Left renal pelvis (tissue), 4 donors: Measurements from ENCODE around the gene NACC1. TPM values are rescaled to one million over a fixed set of nuclear protein-coding genes. Genes with fewer than 3 reads are reported as not detected.

Experiments used
- DNase-seq, 4 donors: peaks; one replicate each; pipeline ENCODE4 v3.0.0-alpha.2; 2013; ENCODE audit warnings: low read depth in 4 of 4, low spot score in 3 of 4
- polyA plus RNA-seq, 4 donors: library from polyadenylated mRNA; unstranded; fragments of 120-200 nt; gene quantifications; one replicate each; pipeline ENCODE4 v1.2.1, GENCODE V29; 2013; ENCODE audit not compliant: insufficient read length in 4 of 4

The NACC1 gene
- polyA plus RNA-seq, 4 donors: 12.7 to 33.2 (median 22.0) TPM

DNA sequence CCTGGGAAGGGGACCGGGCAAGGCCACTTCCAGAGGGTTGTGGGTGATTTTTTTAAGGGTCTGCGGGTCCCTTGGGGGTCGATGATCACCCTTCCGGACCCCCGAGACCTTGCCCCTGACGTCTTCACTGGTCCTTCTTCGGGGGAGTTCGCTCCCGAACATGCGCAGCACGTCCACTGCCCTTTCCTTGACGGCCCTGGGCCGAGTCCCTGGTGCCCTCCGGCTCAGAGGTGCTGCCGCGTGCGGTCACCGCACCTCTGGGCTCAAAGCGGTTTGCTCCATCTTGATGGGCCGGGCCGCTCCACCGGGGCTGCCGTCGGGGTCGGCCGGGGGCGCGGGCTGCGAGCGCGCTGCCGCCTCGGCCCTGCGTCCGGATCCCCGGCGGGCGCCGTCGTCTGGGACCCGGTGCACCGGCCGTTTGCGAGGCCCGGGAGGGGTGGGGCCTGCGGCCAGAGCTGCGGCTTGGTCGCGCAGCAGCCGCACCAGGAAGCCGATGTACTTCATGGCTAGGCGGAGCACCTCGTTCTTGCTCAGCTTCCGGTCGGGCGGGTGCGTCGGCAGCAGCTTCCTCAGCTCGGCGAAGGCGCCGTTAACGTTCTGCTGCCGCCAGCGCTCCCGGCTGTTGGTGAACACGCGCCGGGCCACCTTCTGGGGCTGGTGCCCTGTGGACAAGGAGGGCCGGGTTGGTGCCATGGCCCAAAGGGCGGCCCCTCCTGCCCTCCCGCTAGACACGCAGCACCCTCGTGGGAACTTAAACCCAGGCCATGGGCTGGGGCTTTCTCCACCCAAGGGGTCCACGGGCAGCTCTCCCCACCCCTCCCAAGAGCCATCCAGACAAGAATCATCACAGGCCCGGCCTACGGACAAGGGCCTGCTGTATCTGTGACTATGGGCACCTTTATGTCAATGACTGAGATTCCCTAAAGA is 18.7 kb upstream of the NACC1 start:
- no peak for DNase-seq

DNA sequence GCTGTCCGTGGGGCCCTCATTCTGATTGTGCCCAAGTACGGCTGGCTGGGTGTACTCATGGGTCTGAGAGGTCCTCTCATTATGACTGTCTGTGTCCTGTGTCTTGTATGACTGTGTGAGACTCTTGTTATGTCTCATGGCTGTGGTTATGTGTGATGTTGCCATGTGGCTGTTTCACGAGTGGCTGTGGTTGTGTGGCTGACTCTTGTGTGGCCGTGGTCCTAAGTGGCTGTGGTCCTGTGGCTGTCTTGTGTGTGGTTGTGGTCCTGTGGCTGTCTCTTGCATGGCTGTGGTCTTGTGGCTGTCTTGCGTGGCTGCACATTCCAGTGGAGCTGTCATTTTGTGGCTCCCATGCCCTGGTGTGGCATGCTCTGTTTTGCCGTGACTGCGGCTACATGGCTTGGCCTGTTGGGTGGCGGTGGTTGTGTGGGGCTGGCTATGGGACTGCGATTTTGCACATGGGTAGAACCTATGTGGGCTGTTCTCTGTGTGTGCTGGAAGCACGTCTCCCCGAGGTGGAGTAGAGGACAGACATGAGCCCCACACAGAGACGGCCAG is 18.0 kb upstream of the NACC1 start:
- no peak for DNase-seq

DNA sequence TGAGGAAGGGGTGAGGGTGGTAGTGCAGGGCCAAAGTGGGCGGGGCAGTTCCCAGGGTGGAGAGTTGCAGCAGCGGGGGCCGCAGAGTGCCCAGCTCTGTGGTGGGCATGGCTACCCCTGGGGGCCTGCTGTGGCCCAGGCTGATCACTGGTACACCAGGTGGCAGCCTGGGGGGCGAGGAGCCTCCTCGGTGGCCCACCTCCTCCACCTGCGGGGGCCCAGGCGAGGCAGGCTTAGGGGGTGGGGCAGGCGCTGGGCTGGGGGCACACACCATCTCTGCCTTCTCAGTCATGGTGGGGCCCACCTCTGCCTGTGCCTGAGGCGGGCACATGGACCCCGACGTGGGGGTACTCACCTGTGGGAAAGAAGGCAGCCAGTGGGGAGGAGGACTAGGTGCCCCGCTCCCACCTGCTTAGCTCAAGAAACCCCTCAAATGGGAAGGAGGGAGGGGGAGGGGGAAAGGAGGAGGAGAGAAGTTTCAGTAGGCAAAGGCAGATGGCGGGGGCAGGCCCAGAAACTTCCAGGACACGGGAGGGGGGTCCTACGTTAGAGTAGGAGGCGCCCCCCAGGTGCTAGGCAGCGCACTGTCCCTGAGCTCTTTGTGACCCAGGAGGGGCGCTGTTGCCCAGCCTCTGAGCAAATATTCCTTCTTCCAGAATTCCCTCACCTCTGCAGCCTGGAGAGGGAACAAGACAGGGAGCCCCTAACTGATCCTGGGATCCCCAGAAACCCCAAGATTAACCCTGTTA is 17.0 kb upstream of the NACC1 start:
- no peak for DNase-seq

DNA sequence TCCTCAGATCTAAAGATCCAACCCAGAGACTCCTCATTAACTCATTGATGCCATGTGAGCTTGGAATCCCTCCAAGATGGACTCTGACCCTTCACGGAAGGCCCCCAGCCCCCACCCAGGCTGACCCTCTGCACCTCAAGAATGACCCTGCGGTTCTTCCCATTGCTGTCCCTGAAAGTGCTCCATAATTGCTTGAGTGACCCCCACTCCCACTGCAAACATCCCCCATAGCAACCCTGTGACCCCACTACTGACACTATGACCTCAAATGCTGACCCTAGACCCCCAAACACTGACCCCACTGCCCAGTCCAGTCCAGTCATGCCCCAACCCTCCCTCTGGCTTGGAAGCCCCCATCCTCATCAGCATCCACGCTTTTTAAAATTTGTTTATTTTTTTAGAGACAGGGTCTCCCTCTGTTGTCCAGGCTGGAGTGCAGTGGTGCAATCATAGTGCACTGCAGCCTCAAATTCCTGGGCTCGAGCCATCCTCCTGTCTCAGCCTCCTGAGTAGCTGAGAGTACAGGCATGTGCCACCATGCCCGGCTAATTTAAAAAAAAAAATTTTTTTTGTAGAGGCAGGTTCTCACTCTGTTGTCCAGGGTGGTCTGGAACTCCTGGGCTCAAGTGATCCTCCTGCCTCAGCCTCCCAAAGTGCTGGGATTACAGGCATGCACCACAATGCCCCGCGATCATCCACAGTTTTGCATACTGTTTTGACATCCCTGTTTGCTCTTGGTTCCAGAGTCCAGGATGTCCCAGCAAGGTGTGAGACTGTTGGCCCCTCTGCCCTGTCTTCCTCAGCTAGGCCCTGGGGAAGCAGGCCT is 16.3 kb upstream of the NACC1 start:
- DNase-seq: no peak

DNA sequence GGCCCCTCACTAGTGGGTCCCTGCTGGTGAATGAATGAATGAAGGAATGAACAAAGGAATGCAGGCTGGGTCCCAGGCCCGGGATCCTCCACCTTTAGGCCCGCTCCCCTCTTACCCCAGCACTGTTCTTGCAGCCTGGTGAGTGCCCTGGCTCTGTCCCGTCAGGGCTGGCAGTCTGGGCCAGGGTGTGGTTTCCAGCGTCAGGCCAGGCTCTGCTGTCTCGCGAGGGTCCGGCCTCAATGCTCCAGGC is 15.7 kb upstream of the NACC1 start:
- DNase-seq: no peak

DNA sequence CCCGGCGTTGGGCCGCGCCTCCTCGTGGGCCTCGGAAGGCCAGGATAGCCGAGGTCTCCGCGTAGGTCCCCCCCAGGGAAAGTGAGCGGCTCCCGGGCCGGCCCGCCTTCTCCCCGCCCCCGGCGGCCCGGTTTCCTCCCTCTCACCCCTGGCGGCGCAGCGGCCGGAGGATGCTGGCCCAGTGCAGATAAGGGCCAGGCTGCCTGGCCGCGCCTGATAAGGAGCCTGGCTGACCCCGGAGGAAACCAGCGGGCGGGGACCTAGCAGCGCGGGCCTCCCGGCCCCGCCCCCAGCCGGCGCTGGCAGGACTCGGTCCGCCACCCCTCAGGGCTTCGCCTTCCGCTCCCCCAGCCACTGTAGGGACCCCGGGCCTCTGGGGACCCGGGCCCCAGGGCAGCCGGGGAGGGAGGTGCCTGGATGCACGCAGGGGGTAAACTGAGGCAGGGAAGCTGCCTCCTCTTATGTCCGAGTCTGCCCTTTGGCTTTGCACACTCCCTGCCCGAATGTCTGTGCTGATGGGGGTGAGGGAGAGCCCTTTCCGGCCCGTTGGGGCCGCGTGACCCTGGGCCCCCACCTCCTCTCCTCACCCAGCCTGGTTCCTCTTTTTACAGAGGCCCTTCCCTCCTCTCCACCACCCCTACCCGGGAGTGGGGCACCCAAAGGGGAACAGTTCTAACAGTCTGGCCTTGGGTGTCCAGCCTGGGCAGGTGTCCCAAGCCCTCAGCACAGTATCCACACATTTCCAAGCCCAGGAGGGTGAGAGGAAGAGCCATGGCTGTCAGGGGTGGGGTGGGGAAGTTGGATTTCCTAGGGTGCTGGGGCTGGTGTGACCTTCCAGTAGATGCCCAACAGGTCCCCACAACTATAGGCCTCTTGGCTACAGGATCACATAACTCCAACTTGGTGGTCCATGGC is 15.1 kb upstream of the NACC1 start, which contains the start of gene LYL1:
Gene LYL1, minus strand, starts transcription at position 193 of the 915 bp plus-strand sequence. CDS start 1,687 bp downstream, outside the sequence.
- no peak for DNase-seq

DNA sequence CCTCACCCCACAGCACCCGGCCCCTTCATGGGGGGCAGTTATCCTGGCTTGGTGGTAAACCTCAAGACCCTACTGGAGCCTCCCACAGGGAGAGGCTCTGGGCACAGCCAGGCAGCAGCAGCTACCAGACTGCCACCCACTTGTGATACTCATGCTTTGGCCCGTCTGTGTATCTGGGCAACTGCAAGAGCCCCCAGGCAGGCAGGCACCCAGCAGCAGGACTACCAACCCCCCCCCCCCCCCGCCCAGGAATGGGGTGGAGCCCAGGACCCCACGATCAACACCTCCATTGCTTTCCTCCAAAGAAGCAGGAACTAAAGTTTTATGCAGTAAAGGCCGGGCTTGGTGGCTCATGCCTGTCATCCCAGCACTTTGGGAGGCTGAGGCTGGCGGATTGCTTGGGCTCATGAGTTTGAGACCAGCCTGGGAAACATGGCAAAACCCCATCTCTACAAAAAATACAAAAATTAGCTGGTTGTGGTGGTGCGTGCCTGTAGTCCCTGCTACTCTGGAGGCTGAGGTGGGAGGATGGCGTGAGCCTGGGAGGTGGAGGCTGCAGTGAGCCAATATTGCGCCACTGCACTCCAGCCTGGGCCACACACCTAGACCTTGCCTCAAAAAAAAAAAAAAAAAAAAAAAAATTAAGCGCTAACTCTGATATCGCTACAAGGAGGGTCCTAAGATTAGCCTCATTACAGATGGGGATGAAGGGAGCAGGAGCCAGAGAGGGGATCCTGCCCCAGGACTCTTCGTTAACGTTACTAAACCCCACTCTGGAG is 14.3 kb upstream of the NACC1 start:
- no peak for DNase-seq

DNA sequence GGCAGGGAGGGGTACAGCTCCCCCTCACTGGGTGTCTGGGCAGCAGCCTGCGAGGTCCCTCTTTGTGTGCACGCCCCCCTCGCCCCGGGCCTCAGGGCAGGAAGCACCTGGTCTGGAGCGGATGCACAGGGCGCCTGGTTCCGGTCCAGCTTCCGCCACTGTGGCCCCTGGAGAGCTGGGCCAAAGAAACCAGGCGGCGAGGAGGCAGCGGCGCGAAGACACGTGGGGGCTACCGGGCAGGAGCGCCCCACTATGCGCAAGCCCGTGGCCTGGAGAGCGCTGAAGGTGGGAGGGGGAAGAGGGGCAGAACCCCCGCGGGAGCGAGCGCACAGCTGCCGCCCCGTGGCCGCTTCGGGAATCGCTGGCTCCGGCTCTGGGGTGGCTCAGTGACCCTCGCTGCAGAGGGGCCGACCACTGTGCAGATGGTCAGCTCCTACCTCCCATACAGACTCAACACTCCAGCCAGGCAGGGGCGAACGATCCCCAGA is 13.7 kb upstream of the NACC1 start:
- no peak for DNase-seq

DNA sequence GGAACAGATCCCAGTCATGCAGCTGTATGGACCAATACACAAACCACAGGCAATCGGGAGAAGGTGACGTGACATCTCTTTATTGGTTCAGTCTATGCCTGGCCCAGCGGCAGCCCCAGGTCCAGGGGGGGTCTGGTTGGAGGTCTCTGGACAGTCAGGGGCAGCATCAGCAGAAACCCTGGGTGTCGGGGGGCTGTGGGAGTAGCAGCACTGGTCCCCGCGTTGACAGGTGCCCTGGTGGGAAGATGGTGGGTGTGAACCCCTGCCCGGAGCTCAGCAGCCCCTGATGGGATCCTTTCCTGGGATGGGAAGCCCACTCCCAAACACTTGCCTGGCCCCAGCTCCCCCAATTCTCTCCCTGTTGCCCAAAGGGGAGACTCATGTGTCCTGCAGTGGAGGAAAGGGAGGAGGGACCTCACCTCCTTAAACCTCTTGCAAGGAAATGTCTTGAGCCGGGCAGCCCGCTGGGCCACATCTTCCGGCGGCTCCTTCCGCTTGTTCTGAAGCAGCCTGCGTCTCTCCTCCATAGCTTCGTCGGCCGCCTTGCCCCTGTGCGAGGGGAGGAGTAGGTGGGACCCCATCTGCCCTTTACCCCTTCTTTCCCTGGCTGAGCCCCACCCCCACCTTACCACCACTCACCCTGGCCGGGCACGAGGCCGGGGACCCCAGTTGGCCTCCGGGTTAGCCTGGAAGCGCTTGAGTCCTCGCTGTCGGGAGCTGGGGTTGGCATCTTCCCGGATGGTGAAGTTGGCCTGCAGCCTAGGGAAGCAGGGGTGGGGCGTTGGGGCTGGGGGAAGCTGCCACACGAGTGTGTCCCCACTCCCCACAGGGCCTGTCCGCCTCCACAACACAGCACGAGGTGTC is 13.0 kb upstream of the NACC1 start:
- no peak for DNase-seq

DNA sequence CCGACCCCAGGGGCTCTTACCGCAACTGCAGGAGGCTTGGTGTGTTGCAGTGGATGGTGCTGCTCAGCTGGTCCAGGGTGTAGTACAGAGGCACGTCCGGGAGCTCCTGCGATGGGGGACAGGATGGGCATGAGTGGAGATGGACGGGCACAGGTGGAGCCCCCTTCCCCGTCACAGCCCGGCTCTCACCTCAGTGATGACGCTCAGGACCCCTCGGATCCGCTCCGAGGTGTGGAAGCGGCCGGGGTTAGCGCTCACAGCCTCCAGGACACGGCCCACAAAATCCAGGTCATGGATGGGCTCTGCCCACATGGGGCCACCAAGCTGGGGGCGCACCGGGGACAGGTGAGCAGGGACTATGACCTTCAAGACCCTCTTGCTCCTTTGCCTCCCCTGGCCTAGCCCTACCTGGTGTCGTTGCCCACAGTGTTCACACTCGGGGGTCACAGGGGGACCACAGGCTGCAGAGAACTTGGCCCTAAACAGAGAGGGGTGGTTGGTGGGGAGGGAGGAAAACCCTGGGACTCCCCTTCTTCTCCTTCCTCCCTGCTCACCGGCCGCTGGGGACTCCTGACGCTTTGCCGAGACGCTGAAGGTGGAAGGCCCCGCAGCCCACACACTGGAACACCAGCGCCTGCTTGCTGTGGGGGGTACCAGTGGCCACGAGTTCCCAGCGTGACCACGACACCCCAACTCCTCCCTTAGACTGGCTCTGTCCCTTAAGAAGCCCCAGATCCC is 8.5 kb upstream of the NACC1 start:
- no peak for DNase-seq

DNA sequence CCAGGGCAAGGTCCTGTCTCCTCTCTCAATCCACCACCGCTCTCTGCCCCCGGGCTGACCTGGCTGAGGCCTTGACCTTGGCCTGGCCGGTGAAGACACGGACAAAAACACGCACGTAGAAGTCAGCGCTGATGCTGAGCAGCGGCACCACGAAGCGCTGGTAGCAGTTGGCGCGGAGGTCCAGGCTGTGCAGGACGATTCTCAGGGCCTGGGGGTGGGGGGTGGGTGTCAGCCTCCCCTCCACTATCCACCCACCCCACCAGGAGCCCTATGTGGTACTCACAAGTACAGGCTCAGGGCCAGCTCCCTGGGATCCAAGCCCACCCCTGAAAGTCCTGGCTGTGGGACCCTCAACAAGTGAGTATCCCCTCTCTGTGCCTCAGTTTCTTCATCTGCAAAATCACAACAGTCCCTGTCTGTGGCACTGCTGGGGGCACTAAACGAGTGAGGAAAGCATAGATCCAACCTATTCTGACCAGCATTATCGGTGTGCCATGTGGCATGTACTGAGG is 7.9 kb upstream of the NACC1 start:
- DNase-seq: no peak

DNA sequence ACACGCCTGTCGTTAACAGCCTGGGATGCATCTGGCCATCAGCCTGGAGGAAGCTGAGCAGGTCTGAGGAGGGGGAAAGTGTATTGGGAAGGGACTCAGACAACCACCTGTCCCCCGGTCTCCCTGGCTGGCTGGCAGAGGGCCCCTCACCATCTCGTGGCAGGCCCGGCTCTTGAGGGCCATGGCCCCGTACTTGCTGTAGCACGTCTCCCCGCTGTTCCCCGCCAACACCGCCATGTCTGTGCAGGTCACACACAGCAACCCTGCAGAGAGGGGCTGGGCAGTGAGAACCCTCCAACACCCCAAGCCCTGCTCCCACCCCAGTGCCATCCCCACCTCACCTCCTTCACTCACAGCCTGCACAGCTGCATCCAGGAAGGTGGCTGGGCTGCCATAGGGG is 5.5 kb upstream of the NACC1 start:
- no peak for DNase-seq

DNA sequence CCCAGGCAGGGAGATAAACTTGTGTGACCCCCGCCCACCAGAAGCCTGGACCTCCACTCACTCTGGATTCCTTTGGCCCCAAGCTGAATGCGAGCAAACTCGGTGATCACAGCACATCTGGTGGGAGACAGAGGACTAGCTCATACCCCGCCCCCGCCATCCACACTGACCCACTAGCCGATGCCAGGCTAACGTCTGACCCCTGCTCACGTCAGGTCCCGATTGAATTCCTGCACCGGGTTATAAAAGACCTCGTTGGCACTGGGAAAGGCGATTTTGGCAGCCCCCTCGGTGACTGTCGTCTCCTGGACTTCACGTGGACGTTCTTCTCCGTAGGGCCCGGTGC is 2.2 kb upstream of the NACC1 start:
- DNase-seq: no peak

DNA sequence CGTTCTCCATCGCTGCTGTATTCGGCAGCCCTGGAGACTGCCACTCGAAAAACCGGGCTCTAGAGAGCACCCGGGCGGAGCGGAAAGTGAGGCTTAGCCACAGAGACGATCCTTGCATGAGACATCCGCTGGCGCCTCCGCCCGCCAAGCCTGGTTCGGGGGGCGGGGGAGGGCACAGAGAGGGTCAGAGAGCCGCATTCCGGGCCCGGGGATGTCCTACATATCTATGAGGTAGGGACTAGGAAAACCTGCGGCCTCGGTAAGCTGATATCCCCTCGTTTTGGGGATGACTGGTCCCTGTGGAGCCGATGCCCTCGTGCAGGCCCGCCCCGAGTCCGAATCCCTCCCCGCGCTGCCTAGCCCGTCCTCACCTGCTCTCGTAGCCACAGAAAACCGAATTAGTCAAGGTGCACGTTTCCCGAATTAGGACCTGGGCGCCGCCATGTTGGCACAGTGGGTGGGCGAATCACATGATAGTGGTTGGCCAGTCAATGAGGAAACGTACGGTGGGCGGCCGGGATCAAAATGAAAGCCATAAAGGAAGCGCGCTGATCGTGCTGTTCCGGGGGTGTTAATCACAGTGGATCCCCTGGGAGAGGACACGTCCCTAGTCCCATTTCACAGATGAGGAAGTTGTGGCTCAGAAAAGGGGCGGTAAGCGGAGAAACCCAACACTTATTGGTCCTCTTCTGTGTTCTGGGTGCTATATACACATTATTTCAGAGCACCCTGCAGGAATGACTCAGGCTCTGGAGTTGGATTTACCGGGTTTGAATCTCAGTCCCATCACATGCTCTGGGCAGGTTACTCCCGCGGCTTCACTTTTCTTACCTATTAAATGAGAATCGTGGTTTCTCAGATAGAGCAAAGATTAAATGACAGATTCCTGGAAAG is 1.5 kb upstream of the NACC1 start, which contains the start of gene TRMT1:
Gene TRMT1, minus strand, starts transcription at position 459 of the 894 bp plus-strand sequence. Its CDS starts 341 bp downstream, at position 118.
- peak in 3 of 4 donors; percentile 77 to 89 (median 88) for DNase-seq

DNA sequence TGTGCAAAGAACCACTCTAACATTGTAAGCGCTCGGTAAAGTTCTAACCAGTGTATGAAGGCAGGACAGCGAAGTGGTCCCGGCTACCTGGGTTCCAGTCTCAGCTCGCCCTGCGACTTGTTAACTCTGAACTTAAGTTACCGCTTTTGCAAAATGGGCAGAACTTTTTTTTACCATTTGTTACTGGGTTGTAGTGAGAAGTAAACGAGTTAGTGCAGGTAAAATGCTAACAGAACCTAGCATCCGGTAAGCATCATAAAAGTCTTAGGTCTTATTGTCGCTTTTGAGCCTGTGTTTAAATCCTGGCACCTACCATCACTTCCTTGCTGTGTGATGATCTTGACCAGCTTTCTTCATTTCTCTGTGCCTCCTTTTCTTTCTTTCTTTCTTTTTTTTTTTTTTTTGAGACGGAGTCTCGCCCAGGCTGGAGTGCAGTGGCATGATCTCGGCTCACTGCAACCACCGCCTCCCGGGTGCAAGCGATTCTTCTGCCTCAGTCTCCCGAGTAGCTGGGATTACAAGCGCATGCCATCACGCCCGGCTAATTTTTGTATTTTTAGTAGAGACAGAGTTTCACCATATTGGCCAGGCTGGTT is 790 bp upstream of the NACC1 start:
- DNase-seq: no peak
